ENCODE measurements around the gene ALCAM. TPM values are rescaled to one million over a fixed set of nuclear protein-coding genes. Genes with fewer than 3 reads are reported as not detected.

Gene ALCAM
- total and polyA plus RNA-seq, 2 donors (not counting 1 experiment from before 2014, with no cell fraction given), result 168 to 188 TPM

DNA sequence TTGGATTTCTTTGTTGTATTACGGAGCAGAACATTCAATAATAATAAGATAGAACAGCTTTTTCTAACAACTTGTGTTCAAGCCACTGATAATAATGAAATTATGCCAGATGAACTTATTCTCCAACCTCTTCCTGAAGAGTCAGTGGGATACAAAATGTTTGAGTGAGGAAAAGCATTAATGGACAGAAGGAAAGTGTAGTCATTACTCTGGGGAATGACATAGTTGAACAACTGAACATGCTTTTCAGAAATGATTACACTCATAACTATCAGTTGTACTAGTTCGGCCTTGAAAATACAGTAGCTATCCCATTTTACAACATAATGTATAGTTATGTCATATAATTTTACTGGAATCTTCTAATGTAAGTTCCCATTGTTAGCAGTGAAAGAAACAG is 55.9 kb downstream of the ALCAM start:
- Histone ChIP-seq H3K27ac (ENCODE audit: insufficient read depth, low read length) (no peak overlapping the region), H3K9ac (ENCODE audit: insufficient read depth, low read length) (no peak overlapping the region), H3K4me1 (ENCODE audit: control insufficient read depth, extremely low read depth, insufficient read depth, low read length) (no peaks in the 10 kb centered on the region), H3K4me3 (replicated peaks in 1 of 4; ENCODE audit: control extremely low read depth in 1 of 4, insufficient read depth in 1 of 4, low read depth in 3 of 4, low read length in 4 of 4) (no peak overlapping the region), H2AFZ (ENCODE audit: low read length) (no peak overlapping the region), H4K20me1 (ENCODE audit: control insufficient read depth, extremely low read depth, insufficient read depth, low read length) (no peaks in the 10 kb centered on the region), H3K27me3 (ENCODE audit: control insufficient read depth, insufficient read depth, low read length) (no peaks in the 10 kb centered on the region), H3K9me3 (ENCODE audit: control insufficient read depth, insufficient read depth, low read depth, low read length) (no peaks in the 10 kb centered on the region), H3K4me2 (ENCODE audit: extremely low read depth, insufficient read depth, low read length) (no peak overlapping the region), H3K79me2 (ENCODE audit: control insufficient read depth, insufficient read depth, low read length) (peaks cover 24% of the 10 kb centered on the region), H3K36me3 (ENCODE audit: control insufficient read depth, insufficient read depth, low read length) (no peaks in the 10 kb centered on the region)
- no peak for TF ChIP-seq EZH2 (IDR thresholded peaks at IDR 0.05; ENCODE audit: low read length, missing control alignments)
- TF ChIP-seq CTCF (conservative IDR thresholded peaks at IDR 0.05 in 1 of 2, IDR thresholded peaks at IDR 0.05 in 1 of 2; ENCODE audit: low read depth in 1 of 2, low read length in 2 of 2), result no peak
- no peak for DNase-seq (ENCODE audit: low read depth in 2 of 2)

DNA sequence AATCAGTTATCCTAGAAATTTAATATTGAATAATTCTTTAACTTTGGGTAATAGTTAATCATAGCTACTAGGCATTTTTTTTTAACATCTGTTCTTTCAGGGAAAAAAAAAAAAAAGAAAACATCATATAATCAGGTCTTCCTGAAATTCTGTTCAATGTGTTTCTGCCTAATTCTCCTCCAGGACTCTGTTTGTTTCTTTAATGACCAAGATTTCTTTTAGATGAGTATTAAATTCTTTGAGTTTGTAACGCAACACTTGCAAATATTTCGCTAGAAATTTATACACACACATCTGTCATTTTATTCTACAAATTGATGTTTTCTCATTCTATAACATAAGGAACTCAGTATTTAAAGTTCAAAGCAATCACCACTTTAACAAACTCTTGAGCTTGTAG is 56.7 kb downstream of the ALCAM start:
- Histone ChIP-seq H3K4me3 (replicated peaks in 1 of 4; ENCODE audit: control extremely low read depth in 1 of 4, insufficient read depth in 1 of 4, low read depth in 3 of 4, low read length in 4 of 4) (no peak overlapping the region), H4K20me1 (ENCODE audit: control insufficient read depth, extremely low read depth, insufficient read depth, low read length) (no peaks in the 10 kb centered on the region), H3K36me3 (ENCODE audit: control insufficient read depth, insufficient read depth, low read length) (no peaks in the 10 kb centered on the region), H3K27me3 (ENCODE audit: control insufficient read depth, insufficient read depth, low read length) (no peaks in the 10 kb centered on the region), H3K9me3 (ENCODE audit: control insufficient read depth, insufficient read depth, low read depth, low read length) (no peaks in the 10 kb centered on the region), H2AFZ (ENCODE audit: low read length) (no peak overlapping the region), H3K79me2 (ENCODE audit: control insufficient read depth, insufficient read depth, low read length) (peaks cover 22% of the 10 kb centered on the region), H3K4me1 (ENCODE audit: control insufficient read depth, extremely low read depth, insufficient read depth, low read length) (no peaks in the 10 kb centered on the region), H3K9ac (ENCODE audit: insufficient read depth, low read length) (no peak overlapping the region), H3K27ac (ENCODE audit: insufficient read depth, low read length) (no peak overlapping the region), H3K4me2 (ENCODE audit: extremely low read depth, insufficient read depth, low read length) (no peak overlapping the region)
- TF ChIP-seq CTCF (conservative IDR thresholded peaks at IDR 0.05 in 1 of 2, IDR thresholded peaks at IDR 0.05 in 1 of 2; ENCODE audit: low read depth in 1 of 2, low read length in 2 of 2), result no peak
- no peak for TF ChIP-seq EZH2 (IDR thresholded peaks at IDR 0.05; ENCODE audit: low read length, missing control alignments)
- DNase-seq (ENCODE audit: low read depth in 2 of 2), result peak in 1 of 2 donors; percentile 18

- Histone ChIP-seq H3K9me3 (ENCODE audit: control insufficient read depth, insufficient read depth, low read depth, low read length) (no peaks in the 10 kb centered on the region), H4K20me1 (ENCODE audit: control insufficient read depth, extremely low read depth, insufficient read depth, low read length) (no peaks in the 10 kb centered on the region), H3K36me3 (ENCODE audit: control insufficient read depth, insufficient read depth, low read length) (no peaks in the 10 kb centered on the region), H3K4me1 (ENCODE audit: control insufficient read depth, extremely low read depth, insufficient read depth, low read length) (no peaks in the 10 kb centered on the region), H3K9ac (ENCODE audit: insufficient read depth, low read length) (no peak overlapping the region), H3K27me3 (ENCODE audit: control insufficient read depth, insufficient read depth, low read length) (no peaks in the 10 kb centered on the region), H3K4me2 (ENCODE audit: extremely low read depth, insufficient read depth, low read length) (no peak overlapping the region), H3K79me2 (ENCODE audit: control insufficient read depth, insufficient read depth, low read length) (peaks cover 17% of the 10 kb centered on the region), H2AFZ (ENCODE audit: low read length) (no peak overlapping the region), H3K4me3 (replicated peaks in 1 of 4; ENCODE audit: control extremely low read depth in 1 of 4, insufficient read depth in 1 of 4, low read depth in 3 of 4, low read length in 4 of 4) (no peak overlapping the region), H3K27ac (ENCODE audit: insufficient read depth, low read length) (no peak overlapping the region)
- TF ChIP-seq EZH2 (IDR thresholded peaks at IDR 0.05; ENCODE audit: low read length, missing control alignments) (no peak), CTCF (conservative IDR thresholded peaks at IDR 0.05 in 1 of 2, IDR thresholded peaks at IDR 0.05 in 1 of 2; ENCODE audit: low read depth in 1 of 2, low read length in 2 of 2) (no peak)
- no peak for DNase-seq (ENCODE audit: low read depth in 2 of 2)
Observed at GRCh38 chr3:105424412-105425152, 57.9 kb downstream of the ALCAM start.
